HG03571 (cell line): ENCODE data around the gene ZFP36L1.

Experiments used
- ATAC-seq: cut with Tn5 transposase; IDR thresholded peaks from one replicate; pipeline ENCODE4 v1.9.1; 2021; ENCODE audit not compliant: unreplicated experiment

ZFP36L1 gene

DNA sequence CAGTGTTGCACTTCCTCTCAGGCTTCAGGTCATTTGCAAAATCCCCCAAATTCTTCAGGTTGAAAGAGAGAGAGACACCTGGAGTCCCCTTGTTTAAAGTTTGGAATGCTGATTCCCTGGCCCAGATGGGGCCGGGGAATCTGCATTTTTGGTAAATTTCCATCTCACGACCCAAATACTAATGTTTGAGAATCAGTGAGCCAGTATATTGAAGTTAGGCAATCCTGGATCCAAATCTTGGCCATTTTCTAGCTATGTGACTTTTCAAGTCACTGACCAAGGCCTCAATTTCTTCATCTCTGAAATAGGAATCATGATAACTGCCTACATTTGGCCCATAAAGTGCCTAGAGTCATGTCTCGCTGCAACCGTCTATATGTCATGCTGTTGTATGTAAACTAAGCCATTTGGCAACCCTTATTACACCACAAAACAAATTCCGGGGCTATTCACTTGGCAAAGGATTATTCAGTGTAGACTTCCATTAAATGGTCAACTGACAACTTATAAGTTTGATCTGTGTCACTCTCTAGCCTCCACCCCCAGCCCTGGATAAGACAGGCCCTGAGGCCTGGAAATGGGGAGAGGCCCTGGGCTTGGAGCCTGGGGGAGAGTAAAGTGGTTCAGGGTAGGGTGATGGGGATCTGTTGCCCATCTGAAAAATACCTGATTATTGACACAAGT, 3.7 kb upstream of the ZFP36L1 start:
- no peak for ATAC-seq

DNA sequence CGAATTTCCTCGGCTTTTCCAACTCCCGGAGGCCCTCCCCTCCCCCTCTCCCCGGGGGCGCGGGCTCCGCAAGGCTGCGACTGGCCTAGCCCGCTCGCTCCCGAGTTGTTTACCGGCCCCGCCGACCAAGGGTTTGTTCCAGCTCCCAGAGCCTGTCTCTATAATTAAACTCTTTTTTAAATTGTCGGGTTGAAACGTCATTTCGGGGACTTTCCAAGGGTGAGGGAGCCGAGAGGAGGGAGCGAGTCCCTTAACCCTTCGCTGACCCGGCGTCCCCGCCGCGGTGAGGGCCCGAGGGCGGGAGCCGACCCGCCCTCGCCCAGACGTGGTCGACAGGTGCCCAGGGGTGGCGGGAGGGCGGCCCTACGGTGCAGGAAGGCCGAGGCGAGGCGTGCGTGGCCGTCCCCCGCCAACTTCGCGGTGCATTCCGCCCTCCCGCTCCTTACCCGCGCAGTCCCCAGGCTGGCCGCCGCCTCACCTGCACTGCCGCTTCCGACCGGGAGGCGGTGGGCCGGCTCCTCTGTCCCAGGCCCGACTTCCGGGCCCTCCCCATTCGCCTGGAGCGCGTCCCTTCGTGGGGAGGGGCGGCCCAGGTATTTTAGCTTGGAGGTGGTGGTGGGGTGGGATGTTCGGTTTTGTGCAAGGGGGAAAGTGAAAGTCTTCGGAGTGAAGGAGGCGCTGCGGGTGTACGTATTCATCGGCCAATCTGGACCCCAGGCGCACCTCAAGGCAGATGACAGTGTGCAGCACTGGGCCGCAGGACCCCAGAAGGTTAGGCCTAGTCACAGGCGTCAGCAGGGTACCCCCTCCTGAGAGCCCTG, 2.9 kb upstream of the ZFP36L1 start:
- peak; percentile 34 for ATAC-seq

- ATAC-seq: no peak
Measured at GRCh38 chr14:68794851-68795596, 2.2 kb upstream of the ZFP36L1 start.

- no peak for ATAC-seq
Measured at GRCh38 chr14:68794130-68794850, 1.4 kb upstream of the ZFP36L1 start.

DNA sequence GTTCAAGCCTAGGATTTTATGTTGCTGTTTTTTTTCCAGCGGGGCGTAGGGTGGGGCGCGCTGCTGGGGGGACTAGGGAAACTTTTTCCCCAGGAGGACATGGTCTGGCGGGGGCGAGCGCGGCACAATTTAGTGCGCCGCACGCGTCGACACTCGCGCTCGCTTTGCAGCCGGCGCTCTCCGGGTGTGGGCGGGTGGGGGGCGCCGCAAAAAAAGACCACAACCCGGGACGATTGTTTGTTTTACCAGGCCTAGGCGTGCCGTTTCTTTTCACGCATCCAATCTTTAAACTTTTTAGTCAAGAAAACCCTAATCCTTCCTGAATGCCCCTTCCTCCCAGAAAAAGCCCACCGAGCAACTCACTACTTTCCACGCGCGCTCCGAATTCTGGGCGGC, 865 bp upstream of the ZFP36L1 start:
- ATAC-seq: no peak

DNA sequence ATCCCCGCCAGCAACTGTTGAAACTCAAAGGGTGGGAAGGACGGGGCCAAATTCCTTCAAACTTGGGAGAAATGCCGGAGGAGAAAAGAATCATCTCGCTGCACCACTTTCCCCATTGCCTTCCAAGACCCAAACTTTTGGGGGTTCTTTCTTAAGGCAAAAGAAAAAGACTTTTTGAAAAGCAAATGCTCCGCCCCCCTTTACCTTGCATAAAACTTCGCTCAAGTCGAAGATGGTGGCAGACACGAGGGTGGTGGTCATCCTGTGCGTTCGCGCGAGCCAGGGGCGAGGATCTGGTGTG, 239 bp downstream of the ZFP36L1 start:
- ATAC-seq: no peak

GRCh38 chr14:68791902-68792677, 777 bp downstream of the ZFP36L1 start:
- no peak for ATAC-seq

DNA sequence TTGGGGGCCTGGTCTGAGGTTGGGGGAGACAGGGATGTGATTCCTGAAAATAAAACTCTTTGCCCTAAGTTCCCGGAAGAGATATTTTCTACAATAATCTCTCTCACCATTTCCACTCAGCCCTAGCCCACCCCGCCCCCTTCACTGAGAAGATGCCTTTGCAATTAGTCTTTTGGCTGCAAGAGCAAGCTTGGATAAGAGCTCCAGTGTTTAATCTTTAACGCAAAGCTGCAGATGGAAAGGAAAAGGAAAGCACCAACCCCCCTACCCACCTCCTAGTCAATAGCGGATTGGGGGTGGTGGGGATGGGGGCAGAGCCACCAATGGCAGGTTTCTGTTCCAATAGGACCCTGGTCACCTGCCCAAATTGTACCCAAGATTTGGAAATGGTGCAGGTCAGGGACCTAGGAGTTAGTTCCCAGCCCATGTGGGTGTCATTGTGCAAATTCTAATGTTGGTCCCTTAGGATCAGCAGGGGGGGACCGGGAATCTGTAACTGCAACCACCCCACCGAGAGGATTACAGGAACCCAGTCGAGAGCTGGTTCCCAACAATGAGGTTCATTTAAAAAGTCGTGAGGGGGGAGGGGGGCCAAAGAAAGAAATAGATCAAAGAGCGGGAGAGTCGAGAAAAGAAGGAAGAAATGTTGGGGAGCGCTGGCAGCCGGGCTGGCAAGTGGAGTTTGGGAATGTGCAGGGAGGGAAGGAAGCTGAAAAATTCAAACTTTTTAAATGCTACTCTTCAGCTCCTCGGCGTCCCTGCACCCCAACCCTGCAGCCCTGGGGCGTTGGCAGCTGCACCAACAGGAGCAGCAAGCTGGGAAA, 1.6 kb downstream of the ZFP36L1 start:
- no peak for ATAC-seq

DNA sequence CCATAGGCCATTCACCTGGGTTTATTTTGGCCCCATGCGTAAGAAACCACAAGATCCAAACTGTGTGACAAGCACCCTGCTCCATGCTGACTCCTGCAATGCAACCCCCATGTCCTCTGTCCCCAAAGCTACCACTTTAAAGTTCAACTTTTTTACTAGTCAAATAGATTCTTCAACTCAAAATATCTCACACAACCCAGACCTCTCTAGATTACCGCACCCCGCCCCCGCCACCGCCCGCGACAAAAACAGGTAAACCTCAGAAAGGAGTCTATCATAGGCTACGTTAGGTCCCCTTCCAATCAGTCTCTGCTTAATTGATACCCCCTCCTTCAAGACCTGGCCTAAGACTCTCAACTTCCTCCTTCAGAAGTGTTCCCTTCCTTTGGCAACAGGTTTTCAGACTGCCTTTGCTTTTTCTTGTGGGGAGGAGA, 2.2 kb downstream of the ZFP36L1 start:
- ATAC-seq: no peak

DNA sequence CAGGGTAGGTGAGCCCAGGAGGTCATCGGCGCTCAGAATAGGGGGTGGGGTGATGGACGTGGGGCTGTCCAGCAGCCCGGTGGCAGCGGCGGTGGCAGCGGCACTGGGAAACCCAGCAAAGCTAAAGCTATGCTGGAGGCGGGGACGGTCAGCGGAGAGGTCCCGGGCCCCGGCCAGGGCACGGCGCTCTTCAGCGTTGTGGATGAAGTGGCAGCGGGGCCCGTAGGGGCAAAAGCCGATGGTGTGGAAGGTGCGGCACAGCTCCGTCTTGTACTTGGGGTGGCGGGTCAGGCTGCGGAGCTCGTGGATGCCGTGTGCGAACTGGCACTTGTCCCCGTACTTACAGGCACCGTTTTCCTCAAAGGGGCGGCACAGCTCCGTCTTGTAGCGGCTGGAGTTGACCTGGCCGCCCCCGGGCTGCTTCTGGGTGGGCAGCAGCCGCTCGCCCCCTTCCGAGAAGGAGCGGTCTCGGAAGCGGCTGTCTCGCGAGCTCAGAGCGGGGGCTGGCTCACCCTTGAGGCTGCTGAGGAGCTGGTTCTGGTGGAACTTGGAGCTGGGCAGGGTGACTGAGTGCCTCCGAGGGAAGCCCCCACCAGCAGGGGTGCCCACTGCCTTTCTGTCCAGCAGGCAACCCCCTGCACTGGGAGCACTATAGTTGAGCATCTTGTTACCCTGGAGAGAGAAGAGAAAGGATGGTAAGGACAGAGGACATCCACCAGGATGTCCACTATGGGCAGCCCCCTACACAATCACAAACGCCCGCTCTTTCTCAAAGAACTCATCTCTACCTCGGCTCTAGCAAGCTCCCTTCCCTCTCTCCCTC, 2.8 kb downstream of the ZFP36L1 start:
- ATAC-seq: no peak

- ATAC-seq: no peak
Measured at GRCh38 chr14:68788996-68789820, 3.7 kb downstream of the ZFP36L1 start.

- no peak for ATAC-seq
Measured at GRCh38 chr14:68788275-68788995, 4.4 kb downstream of the ZFP36L1 start.

- ATAC-seq: no peak
Measured at GRCh38 chr14:68787092-68787992, 5.5 kb downstream of the ZFP36L1 start.

- no peak for ATAC-seq
Measured at GRCh38 chr14:68786491-68787091, 6.3 kb downstream of the ZFP36L1 start.

DNA sequence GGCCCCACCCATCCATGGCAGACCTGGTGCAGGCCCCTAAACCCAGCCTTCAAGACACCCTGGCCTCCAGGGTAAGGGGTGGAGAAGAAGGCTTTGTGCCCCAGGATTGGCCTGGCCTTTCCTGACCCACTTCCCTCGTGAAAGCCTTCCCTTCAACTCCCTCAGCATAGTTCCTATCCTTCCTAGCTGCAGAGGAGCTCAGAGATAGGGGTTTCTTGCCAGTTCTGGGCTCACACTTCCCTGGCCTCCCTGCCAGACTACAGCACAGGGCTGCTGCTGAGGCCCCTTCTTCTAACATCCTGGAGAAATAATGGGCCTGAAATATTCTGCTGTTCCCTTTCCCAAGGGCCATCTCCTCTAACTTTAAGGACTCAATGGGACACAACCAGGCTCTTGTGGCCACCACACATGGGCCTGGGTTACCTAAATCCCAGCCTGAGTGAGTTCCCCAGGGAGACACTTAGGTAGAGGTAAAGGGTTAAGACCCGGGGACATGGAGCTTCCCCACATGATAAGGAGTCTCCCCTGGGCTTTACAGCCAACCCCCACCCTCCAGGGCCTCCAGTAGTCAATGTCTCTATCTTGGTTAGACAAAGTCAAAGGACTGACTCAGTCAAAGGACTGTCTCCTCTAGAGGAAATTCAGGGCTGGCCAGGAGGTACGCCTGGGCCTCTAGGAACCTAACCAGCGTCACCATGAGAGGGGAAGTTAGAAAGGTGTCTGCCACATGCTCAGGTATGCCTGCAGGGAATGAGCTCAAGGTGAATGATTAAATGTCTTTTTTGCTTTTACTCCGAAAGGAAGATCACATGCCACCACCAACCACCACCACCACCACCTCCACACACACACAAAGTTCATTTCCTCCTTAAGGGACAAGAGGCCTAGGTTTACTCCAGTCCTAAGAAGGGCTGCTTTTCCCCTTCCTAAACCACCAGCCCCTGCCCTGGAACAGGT, 7.1 kb downstream of the ZFP36L1 start:
- no peak for ATAC-seq
